ENCODE results near the gene ST8SIA1. TPM values are rescaled to one million over a fixed set of nuclear protein-coding genes. Genes with fewer than 3 reads are reported as not detected.
"Not testable (repeated sequence)": the region's sequence is repeated elsewhere in the genome, so short reads cannot be mapped to it uniquely, and the experiment has no call there.

Gene ST8SIA1
- total RNA-seq, 1 donor from 2014 or later, result 7.7 TPM

- Histone ChIP-seq H3K27me3 (ENCODE audit: insufficient read depth, low read length) (no peaks in the 10 kb centered on the region), H3K4me2 (ENCODE audit: low read length) (no peak overlapping the region), H3K4me1 (ENCODE audit: insufficient read depth, low read length) (no peaks in the 10 kb centered on the region), H3K4me3 (ENCODE audit: insufficient read depth, low read depth, low read length) (no peak overlapping the region), H3K9ac (ENCODE audit: low read length) (no peak overlapping the region), H4K20me1 (ENCODE audit: insufficient read depth, low read length) (no peaks in the 10 kb centered on the region), H2AFZ (ENCODE audit: low read depth, low read length) (no peak overlapping the region), H3K27ac (ENCODE audit: low read depth, low read length) (no peak overlapping the region), H3K9me3 (ENCODE audit: insufficient read depth, low read depth, low read length) (no peaks in the 10 kb centered on the region), H3K36me3 (ENCODE audit: insufficient read depth, low read length) (no peaks in the 10 kb centered on the region), H3K79me2 (ENCODE audit: insufficient read depth, low read length) (no peaks in the 10 kb centered on the region)
- DNase-seq (ENCODE audit: low read depth) (no peak), FAIRE-seq (no peak)
- H3K9me3 Mint-ChIP-seq (ENCODE audit: unreplicated experiment), result peaks cover 4% of the 10 kb centered on the region
- H3K27me3 Mint-ChIP-seq (ENCODE audit: low read depth, unreplicated experiment), result no peaks in the 10 kb centered on the region
- H3K4me1 Mint-ChIP-seq (ENCODE audit: low read depth, unreplicated experiment), result no peaks in the 10 kb centered on the region
- H3K36me3 Mint-ChIP-seq (ENCODE audit: low read depth, unreplicated experiment), result no peaks in the 10 kb centered on the region
- TF ChIP-seq EZH2 (IDR thresholded peaks at IDR 0.05; ENCODE audit: insufficient read depth, low read length) (no peak), CTCF (IDR thresholded peaks at IDR 0.05; ENCODE audit: insufficient read depth, low read depth, low read length) (no peak)
- H3K4me3 Mint-ChIP-seq (ENCODE audit: unreplicated experiment), result no peak overlapping the region
- no peak overlapping the region for H3K27ac Mint-ChIP-seq (ENCODE audit: unreplicated experiment)
Observed at GRCh38 chr12:22163594-22163993, 170.9 kb downstream of the ST8SIA1 start.

GRCh38 chr12:22160396-22161003 lies 174.0 kb downstream of the ST8SIA1 start:
- peaks cover 1% of the 10 kb centered on the region for H3K27me3 Mint-ChIP-seq (ENCODE audit: low read depth, unreplicated experiment)
- peaks cover 2% of the 10 kb centered on the region for H3K36me3 Mint-ChIP-seq (ENCODE audit: low read depth, unreplicated experiment)
- H3K4me1 ChIP-seq (ENCODE audit: insufficient read depth, low read length), result no peaks in the 10 kb centered on the region
- H3K27ac Mint-ChIP-seq (ENCODE audit: unreplicated experiment), result no peak overlapping the region
- TF ChIP-seq CTCF (IDR thresholded peaks at IDR 0.05; ENCODE audit: insufficient read depth, low read depth, low read length) (no peak), EZH2 (IDR thresholded peaks at IDR 0.05; ENCODE audit: insufficient read depth, low read length) (no peak)
- H3K27me3 ChIP-seq (ENCODE audit: insufficient read depth, low read length), result no peaks in the 10 kb centered on the region
- H3K9me3 Mint-ChIP-seq (ENCODE audit: unreplicated experiment), result peaks cover 7% of the 10 kb centered on the region
- H3K4me3 Mint-ChIP-seq (ENCODE audit: unreplicated experiment), result no peak overlapping the region
- no peak overlapping the region for H3K4me3 ChIP-seq (ENCODE audit: insufficient read depth, low read depth, low read length)
- no peaks in the 10 kb centered on the region for H3K36me3 ChIP-seq (ENCODE audit: insufficient read depth, low read length)
- no peaks in the 10 kb centered on the region for H3K4me1 Mint-ChIP-seq (ENCODE audit: low read depth, unreplicated experiment)
- no peak overlapping the region for H3K9ac ChIP-seq (ENCODE audit: low read length)
- no peaks in the 10 kb centered on the region for H3K79me2 ChIP-seq (ENCODE audit: insufficient read depth, low read length)
- H3K9me3 ChIP-seq (ENCODE audit: insufficient read depth, low read depth, low read length), result no peaks in the 10 kb centered on the region
- FAIRE-seq (no peak), DNase-seq (ENCODE audit: low read depth) (no peak)
- H4K20me1 ChIP-seq (ENCODE audit: insufficient read depth, low read length), result no peaks in the 10 kb centered on the region
- no peak overlapping the region for H2AFZ ChIP-seq (ENCODE audit: low read depth, low read length)
- no peak overlapping the region for H3K4me2 ChIP-seq (ENCODE audit: low read length)
- H3K27ac ChIP-seq (ENCODE audit: low read depth, low read length), result no peak overlapping the region

DNA sequence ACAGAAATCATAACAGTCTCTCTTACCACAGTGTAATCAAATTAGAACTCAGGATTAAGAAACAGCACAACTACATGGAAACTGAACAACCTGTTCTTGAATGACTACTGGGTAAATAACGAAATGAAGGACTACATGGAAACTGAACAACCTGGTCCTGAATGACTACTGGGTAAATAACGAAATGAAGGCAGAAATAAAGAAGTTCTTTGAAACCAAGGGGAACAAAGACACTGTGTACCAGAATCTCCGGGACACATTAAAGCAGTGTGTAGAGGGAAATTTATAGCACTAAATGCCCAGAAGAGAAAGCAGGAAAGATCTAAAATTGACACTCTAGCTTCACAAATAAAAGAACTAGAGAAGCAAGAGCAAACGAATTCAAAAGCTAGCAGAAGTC lies 185.2 kb downstream of the ST8SIA1 start:
- not testable (repeated sequence) for DNase-seq (ENCODE audit: low read depth); H3K27me3 ChIP-seq (ENCODE audit: insufficient read depth, low read length); H3K4me1 ChIP-seq (ENCODE audit: insufficient read depth, low read length); H4K20me1 ChIP-seq (ENCODE audit: insufficient read depth, low read length); FAIRE-seq; H3K9me3 ChIP-seq (ENCODE audit: insufficient read depth, low read depth, low read length); H3K4me2 ChIP-seq (ENCODE audit: low read length); H3K36me3 ChIP-seq (ENCODE audit: insufficient read depth, low read length); H3K79me2 ChIP-seq (ENCODE audit: insufficient read depth, low read length); H3K27ac Mint-ChIP-seq (ENCODE audit: unreplicated experiment); H3K4me3 ChIP-seq (ENCODE audit: insufficient read depth, low read depth, low read length); H3K9ac ChIP-seq (ENCODE audit: low read length); H3K9me3 Mint-ChIP-seq (ENCODE audit: unreplicated experiment); H3K4me3 Mint-ChIP-seq (ENCODE audit: unreplicated experiment); H3K36me3 Mint-ChIP-seq (ENCODE audit: low read depth, unreplicated experiment); H3K27ac ChIP-seq (ENCODE audit: low read depth, low read length); H3K27me3 Mint-ChIP-seq (ENCODE audit: low read depth, unreplicated experiment); H2AFZ ChIP-seq (ENCODE audit: low read depth, low read length)
- peaks cover 12% of the 10 kb centered on the region for H3K4me1 Mint-ChIP-seq (ENCODE audit: low read depth, unreplicated experiment)

- H3K27ac ChIP-seq (ENCODE audit: low read depth, low read length); H3K4me3 Mint-ChIP-seq (ENCODE audit: unreplicated experiment); H3K27me3 Mint-ChIP-seq (ENCODE audit: low read depth, unreplicated experiment); H3K4me3 ChIP-seq (ENCODE audit: insufficient read depth, low read depth, low read length); DNase-seq (ENCODE audit: low read depth); H3K27me3 ChIP-seq (ENCODE audit: insufficient read depth, low read length); H4K20me1 ChIP-seq (ENCODE audit: insufficient read depth, low read length); H3K4me2 ChIP-seq (ENCODE audit: low read length); FAIRE-seq; H3K9me3 ChIP-seq (ENCODE audit: insufficient read depth, low read depth, low read length); H2AFZ ChIP-seq (ENCODE audit: low read depth, low read length); H3K27ac Mint-ChIP-seq (ENCODE audit: unreplicated experiment); H3K9ac ChIP-seq (ENCODE audit: low read length); H3K36me3 ChIP-seq (ENCODE audit: insufficient read depth, low read length); H3K36me3 Mint-ChIP-seq (ENCODE audit: low read depth, unreplicated experiment); H3K79me2 ChIP-seq (ENCODE audit: insufficient read depth, low read length); H3K9me3 Mint-ChIP-seq (ENCODE audit: unreplicated experiment); H3K4me1 ChIP-seq (ENCODE audit: insufficient read depth, low read length): not testable (repeated sequence)
- H3K4me1 Mint-ChIP-seq (ENCODE audit: low read depth, unreplicated experiment), result peaks cover 12% of the 10 kb centered on the region
Observed at GRCh38 chr12:22146686-22147085, 187.8 kb downstream of the ST8SIA1 start.
